GM12872 (cell line): ENCODE measurements around the gene EMILIN3.

Source experiments
- CTCF ChIP-seq: IDR thresholded peaks from 3 replicates; pipeline ENCODE4 v1.5.1; 2011; ENCODE audit warnings: low read depth, mild to moderate bottlenecking, low read length, moderate library complexity; ENCODE audit not compliant: insufficient read depth

The EMILIN3 gene

GRCh38 chr20:41366546-41367392 is at the start of gene EMILIN3:
Gene EMILIN3, minus strand, starts transcription at chr20:41366818. Its CDS starts 184 bp downstream, at chr20:41366634.
- no peak for TF ChIP-seq CTCF

GRCh38 chr20:41415191-41415590 is 48.6 kb upstream of the EMILIN3 start:
- TF ChIP-seq CTCF: no peak

GRCh38 chr20:41413169-41413568 is 46.6 kb upstream of the EMILIN3 start:
- TF ChIP-seq CTCF: no peak

GRCh38 chr20:41412324-41413120 is 45.9 kb upstream of the EMILIN3 start:
- no peak for TF ChIP-seq CTCF

- TF ChIP-seq CTCF: peak; percentile 40; the same call in 2 of the 3 replicates
These were observed 44.8 kb upstream of the EMILIN3 start for GRCh38 chr20:41411391-41411847.

GRCh38 chr20:41408986-41409385 is 42.4 kb upstream of the EMILIN3 start:
- no peak for TF ChIP-seq CTCF

- no peak for TF ChIP-seq CTCF
These were observed 41.7 kb upstream of the EMILIN3 start for GRCh38 chr20:41408156-41408794.
